ENCODE measurements around the gene SLC44A3.
A peak's percentile ranks its signal among the peaks of the same experiment; 100 is the strongest.

SLC44A3 gene

DNA sequence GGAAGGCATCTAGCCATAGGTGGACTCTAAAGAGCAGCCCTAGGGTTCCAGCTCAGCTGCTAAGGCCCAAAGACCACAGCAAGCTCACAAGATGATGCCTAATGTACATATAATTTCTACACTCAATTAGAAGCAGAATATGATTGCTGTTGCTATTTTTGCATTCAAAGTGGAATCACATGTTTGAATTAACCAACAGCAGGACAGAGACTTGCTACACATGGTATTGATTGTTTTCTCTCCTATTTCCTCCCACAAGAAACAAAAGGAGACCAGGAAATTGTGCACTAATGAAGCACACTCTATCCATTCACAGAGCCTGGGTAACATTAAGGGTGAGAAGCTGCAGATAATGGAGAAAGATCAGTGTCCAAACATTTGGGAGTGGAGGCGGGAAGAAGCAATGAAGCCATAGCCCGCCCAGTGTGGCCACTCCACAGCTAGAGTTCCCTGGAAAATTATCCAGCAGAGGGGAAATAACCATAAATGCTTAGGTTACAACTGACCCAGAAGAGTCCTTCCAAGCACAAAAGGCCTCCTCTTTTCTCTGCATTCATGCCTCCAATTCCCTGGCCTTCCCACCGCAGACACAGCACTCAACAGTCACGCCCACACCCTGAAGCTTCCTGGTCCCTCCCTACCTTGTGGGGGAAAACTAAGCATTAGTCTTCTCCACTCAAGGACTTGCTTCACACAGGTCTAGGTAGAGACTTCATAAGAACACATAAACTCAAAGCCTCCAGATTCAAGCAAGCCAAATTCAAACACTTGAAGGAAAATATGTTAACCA is 99.3 kb downstream of the SLC44A3 start:
- DNase-seq (ENCODE audit: extremely low read depth, insufficient read length) = no peak
- H3K4me3 ChIP-seq (replicated peaks; ENCODE audit: low read depth, low read length) = no peak overlapping the region
- TF ChIP-seq, protein P1, sequence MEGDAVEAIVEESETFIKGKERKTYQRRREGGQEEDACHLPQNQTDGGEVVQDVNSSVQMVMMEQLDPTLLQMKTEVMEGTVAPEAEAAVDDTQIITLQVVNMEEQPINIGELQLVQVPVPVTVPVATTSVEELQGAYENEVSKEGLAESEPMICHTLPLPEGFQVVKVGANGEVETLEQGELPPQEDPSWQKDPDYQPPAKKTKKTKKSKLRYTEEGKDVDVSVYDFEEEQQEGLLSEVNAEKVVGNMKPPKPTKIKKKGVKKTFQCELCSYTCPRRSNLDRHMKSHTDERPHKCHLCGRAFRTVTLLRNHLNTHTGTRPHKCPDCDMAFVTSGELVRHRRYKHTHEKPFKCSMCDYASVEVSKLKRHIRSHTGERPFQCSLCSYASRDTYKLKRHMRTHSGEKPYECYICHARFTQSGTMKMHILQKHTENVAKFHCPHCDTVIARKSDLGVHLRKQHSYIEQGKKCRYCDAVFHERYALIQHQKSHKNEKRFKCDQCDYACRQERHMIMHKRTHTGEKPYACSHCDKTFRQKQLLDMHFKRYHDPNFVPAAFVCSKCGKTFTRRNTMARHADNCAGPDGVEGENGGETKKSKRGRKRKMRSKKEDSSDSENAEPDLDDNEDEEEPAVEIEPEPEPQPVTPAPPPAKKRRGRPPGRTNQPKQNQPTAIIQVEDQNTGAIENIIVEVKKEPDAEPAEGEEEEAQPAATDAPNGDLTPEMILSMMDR (IDR thresholded peaks at IDR 0.05; ENCODE audit: insufficient read depth, low read length, poor library complexity, severe bottlenecking) = no peak
- H3K36me3 ChIP-seq (ENCODE audit: control insufficient read depth, insufficient read depth, low read length) = no peaks in the 10 kb centered on the region
- H3K27me3 ChIP-seq (replicated peaks; ENCODE audit: control insufficient read depth, insufficient read depth, low read length) = no peaks in the 10 kb centered on the region

DNA sequence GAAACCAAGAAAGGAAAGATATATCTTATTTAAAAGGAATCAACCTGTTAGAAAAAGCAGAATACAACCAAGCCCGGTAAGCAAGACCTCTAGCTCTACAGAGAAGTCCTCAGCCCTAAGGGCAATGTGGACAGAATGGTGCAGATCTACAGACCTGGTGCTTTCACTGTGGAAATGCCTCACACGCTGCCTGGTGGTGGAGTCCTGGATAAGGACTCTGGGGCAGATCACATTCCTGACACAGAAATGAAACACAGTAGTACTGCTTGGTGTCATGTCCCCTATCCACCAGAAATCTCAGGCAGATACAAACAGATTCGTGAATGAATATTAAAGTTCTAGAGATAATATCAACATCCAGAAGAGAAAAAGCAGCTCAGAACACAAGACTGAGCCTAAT is 99.9 kb downstream of the SLC44A3 start:
- no peak for DNase-seq (ENCODE audit: extremely low read depth, insufficient read length)
- no peaks in the 10 kb centered on the region for H3K27me3 ChIP-seq (replicated peaks; ENCODE audit: control insufficient read depth, insufficient read depth, low read length)
- TF ChIP-seq, protein P1 (IDR thresholded peaks at IDR 0.05; ENCODE audit: insufficient read depth, low read length, poor library complexity, severe bottlenecking) = no peak

DNA sequence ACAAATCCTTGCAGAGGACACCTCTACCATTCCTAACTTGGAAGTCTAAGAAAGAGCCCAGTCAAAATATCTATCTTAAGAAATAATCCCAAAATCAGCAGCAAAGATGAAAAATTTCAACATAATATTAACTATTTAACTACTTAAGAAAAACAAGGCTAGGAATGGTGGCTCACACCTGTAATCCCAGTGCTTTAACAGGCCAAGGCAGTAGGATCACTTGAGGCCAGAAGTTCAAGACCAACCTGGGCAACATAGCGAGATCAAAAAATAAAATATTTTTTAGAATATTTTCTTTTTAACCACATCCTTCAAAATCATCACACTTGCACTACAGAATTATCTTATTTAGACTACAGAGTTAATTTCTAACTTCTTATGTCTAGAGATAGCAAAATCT is 101.8 kb downstream of the SLC44A3 start:
- DNase-seq (ENCODE audit: extremely low read depth, insufficient read length) = no peak
- TF ChIP-seq, protein P1 (IDR thresholded peaks at IDR 0.05; ENCODE audit: insufficient read depth, low read length, poor library complexity, severe bottlenecking) = no peak
- Histone ChIP-seq H3K27me3 (replicated peaks; ENCODE audit: control insufficient read depth, insufficient read depth, low read length) (no peaks in the 10 kb centered on the region; the same call in 1 of the 2 replicates), H3K4me3 (replicated peaks; ENCODE audit: low read depth, low read length) (no peak overlapping the region), H3K36me3 (ENCODE audit: control insufficient read depth, insufficient read depth, low read length) (no peaks in the 10 kb centered on the region)

More for the DNA sequence above, 99.9 kb downstream of the SLC44A3 start:
- Histone ChIP-seq H3K4me3 (replicated peaks; ENCODE audit: low read depth, low read length) (no peak overlapping the region), H3K36me3 (ENCODE audit: control insufficient read depth, insufficient read depth, low read length) (no peaks in the 10 kb centered on the region)

DNA sequence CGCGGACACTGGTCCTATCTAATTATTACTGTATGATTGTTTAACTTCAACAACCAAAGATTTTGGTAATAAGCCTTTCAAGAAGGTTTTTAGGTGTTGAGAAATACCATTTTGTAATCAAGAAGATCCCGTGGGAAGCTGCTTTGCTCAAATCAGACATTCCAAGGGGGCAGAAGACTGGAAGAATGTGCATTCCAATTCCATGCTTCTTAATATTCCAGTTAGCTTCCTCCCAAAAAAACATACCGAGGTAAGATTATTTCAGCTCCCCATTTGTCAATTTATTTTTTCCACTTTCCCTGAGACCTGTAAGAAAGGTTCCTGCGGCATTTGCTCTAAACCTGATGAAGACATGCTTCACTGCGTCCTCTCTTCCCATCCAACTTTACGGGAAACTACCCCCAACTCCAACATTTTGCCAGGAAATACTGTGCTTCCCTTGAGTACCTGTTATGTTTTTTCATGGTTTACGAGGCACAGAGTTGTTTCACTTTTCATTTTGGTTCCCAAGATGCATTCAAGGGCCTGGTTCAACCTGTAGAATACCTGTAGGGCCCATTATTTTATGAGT is 102.7 kb downstream of the SLC44A3 start:
- H3K4me3 ChIP-seq (replicated peaks; ENCODE audit: low read depth, low read length) = no peak overlapping the region
- TF ChIP-seq, protein P1 (IDR thresholded peaks at IDR 0.05; ENCODE audit: insufficient read depth, low read length, poor library complexity, severe bottlenecking) = no peak
- no peaks in the 10 kb centered on the region for H3K36me3 ChIP-seq (ENCODE audit: control insufficient read depth, insufficient read depth, low read length)
- no peak for DNase-seq (ENCODE audit: extremely low read depth, insufficient read length)
- no peaks in the 10 kb centered on the region; the same call in 1 of the 2 replicates for H3K27me3 ChIP-seq (replicated peaks; ENCODE audit: control insufficient read depth, insufficient read depth, low read length)

DNA sequence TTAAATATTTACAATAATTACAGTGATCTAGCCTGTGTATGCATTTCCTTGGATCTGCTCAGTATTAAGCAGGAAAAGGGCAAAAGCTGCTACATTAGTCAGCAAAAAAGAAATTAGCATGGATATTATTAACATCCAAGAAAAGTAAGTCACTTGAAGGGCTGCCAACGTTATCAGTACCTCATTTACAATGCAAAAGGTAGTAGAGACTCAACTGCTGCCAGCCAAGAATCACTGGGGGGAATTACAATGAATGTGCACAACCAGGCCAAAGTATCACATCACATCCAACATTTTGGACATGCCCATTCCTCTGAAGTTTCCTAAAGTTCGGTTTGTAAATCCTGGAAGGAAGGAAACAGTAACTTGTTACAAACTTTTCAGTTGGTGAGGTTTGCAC is 104.8 kb downstream of the SLC44A3 start:
- TF ChIP-seq, protein P1 (IDR thresholded peaks at IDR 0.05; ENCODE audit: insufficient read depth, low read length, poor library complexity, severe bottlenecking) = no peak
- peak overlapping the region; percentile 59 for H3K4me3 ChIP-seq (replicated peaks; ENCODE audit: low read depth, low read length)
- H3K36me3 ChIP-seq (ENCODE audit: control insufficient read depth, insufficient read depth, low read length) = no peaks in the 10 kb centered on the region
- no peak for DNase-seq (ENCODE audit: extremely low read depth, insufficient read length)
- H3K27me3 ChIP-seq (replicated peaks; ENCODE audit: control insufficient read depth, insufficient read depth, low read length) = no peaks in the 10 kb centered on the region; the same call in 1 of the 2 replicates

All from GM06990 (cell line).